Heart right ventricle (tissue), 16 donors: ENCODE measurements around the gene SASH3. TPM values are rescaled to one million over a fixed set of nuclear protein-coding genes. Genes with fewer than 3 reads are reported as not detected.

ENCODE experiments used
- ATAC-seq, 8 donors: fragments of 200-7000 bp; cut with Tn5 transposase; one replicate each; pipeline ENCODE4 v1.9.1; 2020; ENCODE audit warnings: mild to moderate bottlenecking in 8 of 8, moderate library complexity in 8 of 8, moderate number of reproducible peaks in 1 of 8
- DNase-seq, 2 donors: peaks; one replicate each; pipeline ENCODE4 v3.0.0-alpha.2; 2020
- H3K27ac ChIP-seq, 10 donors: fragments of 200-600 bp; sonication (generic) in 2 of 10; one replicate each; pipeline versions ENCODE4 v1.5.0 to v1.8.0; 2020 to 2022; ENCODE audit warnings: mild to moderate bottlenecking in 3 of 10
- H3K27me3 ChIP-seq, 7 donors: fragments of 200-600 bp; one replicate each; pipeline ENCODE4 v1.8.0; 2021 to 2022; ENCODE audit warnings: mild to moderate bottlenecking in 2 of 7
- H3K36me3 ChIP-seq, 9 donors: fragments of 200-600 bp; sonication (generic) in 1 of 9; one replicate each; pipeline versions ENCODE4 v1.5.0 to v1.8.0; 2020 to 2022; ENCODE audit warnings: mild to moderate bottlenecking in 2 of 9
- H3K4me1 ChIP-seq, 9 donors: fragments of 200-600 bp; sonication (generic) in 1 of 9; one replicate each; pipeline versions ENCODE4 v1.5.0 to v1.8.0; 2020 to 2022; ENCODE audit warnings: mild to moderate bottlenecking in 4 of 9
- H3K4me3 ChIP-seq, 10 donors: fragments of 200-600 bp; sonication (generic) in 2 of 10; one replicate each; pipeline versions ENCODE4 v1.5.0 to v1.8.0; 2020 to 2022; ENCODE audit warnings: mild to moderate bottlenecking in 7 of 10, moderate library complexity in 2 of 10
- H3K9me3 ChIP-seq, 11 donors: fragments of 200-600 bp in 10 of 11; sonication (generic) in 2 of 11; one replicate each; pipeline versions ENCODE4 v1.5.0 to v1.8.0; 2013 to 2022; ENCODE audit warnings: mild to moderate bottlenecking in 2 of 11, control low read depth in 1 of 11, moderate library complexity in 1 of 11
- WGBS, 2 donors: extraction: QIAGEN DNeasy Blood & Tissue Kit; methylation state at CpG; one replicate each; pipeline ENCODE4 v1.1.7; 2013; ENCODE audit warnings: inconsistent platforms in 1 of 2; 5-methylcytosine and 5-hydroxymethylcytosine counted together
- intact Hi-C, 10 donors: fragments of 100-400 bp; cut with DNase I; formaldehyde crosslinking; loops; one replicate each; pipeline versions ENCODE4 v1.11.1 to v1.14.2; 2022
- polyA plus RNA-seq, 2 donors: library from polyadenylated mRNA; stranded (reverse); fragments of 200-250 nt; gene quantifications; one replicate each; pipeline ENCODE4 v1.2.3, GENCODE V29; 2013
- total RNA-seq, 10 donors: library from RNA; stranded (reverse); fragmentation: NEBNext Ultra II Directional in 3 of 10; extraction: Animal tissue kit (Norgen Biotek cat#: 25700) in 3 of 10; gene quantifications; one replicate each; pipeline versions ENCODE4 v1.2.1 to v1.2.4, GENCODE V29; 2021 to 2023
- TF ChIP-seq, protein P1 (sequence below), 9 donors: fragments of 200-600 bp; sonication (generic) in 2 of 9; IDR thresholded peaks; one replicate each; pipeline versions ENCODE4 v1.5.0 to v1.8.0; 2021 to 2022; ENCODE audit warnings: antibody characterized with exemption in 9 of 9, mild to moderate bottlenecking in 5 of 9, moderate library complexity in 1 of 9
- donor health status: Arrhythmogenic right ventricular cardiomyopathy.
- donor health status: ischemic (EF 13 %, LVEDD 7.1; RV severe dilation, severe dysfunction).
- donor health status: healthy with polysubstance abuse.
- donor health status: DM: no; HTN: yes; CAD: no.
- donor health status: DM: no; HTN: no; CAD: no.
- donor health status: ischemic (EF 25% LVEDD 6.9; RV normal size, moderate dysfunction).
- donor health status: ischemic (EF 25% LVEDD 5.7; RV mildly dilated, moderate dysfunction).
- donor health status: healthy.
- donor health status: DM: yes; HTN: yes; CAD: no.
- donor health status: Ischemic cardiomyopathy.
- donor health status: ischemic (EF 35%, LVEDD 5.7; RV mildly dilated, moderate dysfunction).
- donor health status: nonischemic (EF 11% LVEDD 7.7; RV severe dilation, severe dysfunction).
- donor health status: DM: yes; HTN: yes; CAD: no.
- donor health status: PGD.
- donor health status: ischemic (EF 29% LVEDD 5.4; RV normal size, mild dysfunction).
- donor health status: nonischemic (EF 23%, LVEDD 6.1; RV moderate dilation, normal function).

Gene SASH3
- total and polyA plus RNA-seq, 12 donors: 0.57 to 15.3 (median 2.1) TPM

DNA sequence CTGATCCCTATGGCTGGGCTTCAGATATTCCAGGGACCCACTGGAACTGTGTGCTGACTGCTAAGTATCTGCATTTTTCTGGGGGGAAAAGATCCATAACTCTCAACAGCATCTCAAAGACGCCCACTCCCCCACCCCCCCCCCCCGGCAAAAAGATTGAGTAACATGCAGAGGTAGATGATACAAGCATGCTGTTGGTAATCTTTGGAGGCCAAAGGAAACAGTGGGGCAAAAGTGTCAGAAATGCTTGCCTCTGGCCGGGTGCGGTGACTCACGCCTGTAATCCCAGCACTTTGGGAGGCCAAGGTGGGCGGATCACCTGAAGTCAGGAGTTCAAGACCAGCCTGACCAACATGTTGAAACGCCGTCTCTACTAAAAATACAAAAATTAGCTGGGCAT lies 28.8 kb upstream of the SASH3 start:
- Histone ChIP-seq H3K4me1 (peaks cover 0 to 14% (median 0%) of the 10 kb centered on the region in 9 donors), H3K27ac (no peak overlapping the region), H3K27me3 (peaks cover 0 to 9% (median 0%) of the 10 kb centered on the region in 7 donors), H3K4me3 (no peak overlapping the region), H3K36me3 (no peaks in the 10 kb centered on the region), H3K9me3 (no peaks in the 10 kb centered on the region)
- intact Hi-C loops: loop anchor here in 1 of 10 donors (10.0 kb wide), 1 partner anchor 74 kb away; no protein-coding TSS in a partner anchor
- ATAC-seq (no peak), DNase-seq (no peak)
- 93 to 95% methylated on average over 7 to 8 of the region's 8 CpGs for WGBS, 2 donors
- TF ChIP-seq, protein P1, sequence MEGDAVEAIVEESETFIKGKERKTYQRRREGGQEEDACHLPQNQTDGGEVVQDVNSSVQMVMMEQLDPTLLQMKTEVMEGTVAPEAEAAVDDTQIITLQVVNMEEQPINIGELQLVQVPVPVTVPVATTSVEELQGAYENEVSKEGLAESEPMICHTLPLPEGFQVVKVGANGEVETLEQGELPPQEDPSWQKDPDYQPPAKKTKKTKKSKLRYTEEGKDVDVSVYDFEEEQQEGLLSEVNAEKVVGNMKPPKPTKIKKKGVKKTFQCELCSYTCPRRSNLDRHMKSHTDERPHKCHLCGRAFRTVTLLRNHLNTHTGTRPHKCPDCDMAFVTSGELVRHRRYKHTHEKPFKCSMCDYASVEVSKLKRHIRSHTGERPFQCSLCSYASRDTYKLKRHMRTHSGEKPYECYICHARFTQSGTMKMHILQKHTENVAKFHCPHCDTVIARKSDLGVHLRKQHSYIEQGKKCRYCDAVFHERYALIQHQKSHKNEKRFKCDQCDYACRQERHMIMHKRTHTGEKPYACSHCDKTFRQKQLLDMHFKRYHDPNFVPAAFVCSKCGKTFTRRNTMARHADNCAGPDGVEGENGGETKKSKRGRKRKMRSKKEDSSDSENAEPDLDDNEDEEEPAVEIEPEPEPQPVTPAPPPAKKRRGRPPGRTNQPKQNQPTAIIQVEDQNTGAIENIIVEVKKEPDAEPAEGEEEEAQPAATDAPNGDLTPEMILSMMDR (IDR thresholded peaks at IDR 0.05): no peak

DNA sequence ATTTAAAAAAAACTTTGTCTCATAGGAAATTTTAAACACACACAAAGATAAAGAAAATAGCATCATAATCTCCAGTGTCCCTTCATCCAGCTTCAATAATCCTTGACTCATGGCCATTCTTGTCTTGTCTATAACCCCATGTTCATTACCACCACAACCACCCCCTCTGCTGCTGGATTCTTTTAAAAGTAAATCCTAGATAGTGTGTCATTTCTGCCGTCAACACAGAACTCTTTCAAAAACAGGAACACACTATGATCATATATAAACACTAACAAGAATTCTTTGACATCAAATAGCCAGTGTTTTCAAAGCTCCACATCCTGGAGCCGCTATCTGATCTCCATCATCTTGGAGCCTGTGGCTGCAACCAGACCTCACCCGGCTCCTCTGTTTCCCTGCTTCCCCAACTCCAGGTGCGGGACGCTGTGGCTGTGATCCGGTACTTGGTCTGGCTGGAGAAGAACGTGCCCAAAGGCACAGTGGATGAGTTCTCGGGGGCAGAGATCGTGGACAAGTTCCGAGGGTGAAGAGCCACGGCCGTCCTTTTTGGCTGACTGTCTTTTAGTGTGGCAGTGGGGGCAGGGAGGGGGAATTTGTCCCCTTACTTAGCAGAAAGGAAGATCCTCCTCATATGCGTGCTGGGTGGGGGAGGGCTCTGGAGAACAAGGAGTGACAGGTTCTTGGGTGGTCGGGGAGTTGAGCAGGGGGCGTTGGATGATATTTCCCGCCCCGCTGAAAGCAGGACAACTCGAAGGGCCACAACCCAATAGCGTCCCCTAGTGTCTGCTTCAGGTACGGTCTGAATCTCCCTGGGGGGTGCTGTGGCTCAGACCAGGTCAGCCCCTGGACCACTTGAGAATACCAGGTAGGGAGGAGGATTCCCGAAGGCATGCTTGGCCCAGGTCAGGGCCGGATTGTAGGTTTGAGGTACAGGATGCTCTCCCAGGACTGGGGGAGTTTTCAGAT lies 25.4 kb upstream of the SASH3 start:
- TF ChIP-seq, protein P1 (IDR thresholded peaks at IDR 0.05): peak in 4 of 9 donors; percentile 7 to 37 (median 18)
- H3K27me3 ChIP-seq: peaks cover 0 to 11% (median 0%) of the 10 kb centered on the region in 7 donors
- H3K9me3 ChIP-seq: no peaks in the 10 kb centered on the region
- H3K27ac ChIP-seq: no peak overlapping the region
- H3K36me3 ChIP-seq: no peaks in the 10 kb centered on the region
- ATAC-seq: no peak
- intact Hi-C loops: loop anchor here in 1 of 10 donors (10.0 kb wide), 1 partner anchor 70 kb away; no protein-coding TSS in a partner anchor
- no peak for DNase-seq
- no peak overlapping the region for H3K4me3 ChIP-seq
- WGBS, 2 donors: 57 to 66% methylated on average over 21 to 22 of the region's 22 CpGs
- H3K4me1 ChIP-seq: peaks cover 0 to 33% (median 0%) of the 10 kb centered on the region in 9 donors

DNA sequence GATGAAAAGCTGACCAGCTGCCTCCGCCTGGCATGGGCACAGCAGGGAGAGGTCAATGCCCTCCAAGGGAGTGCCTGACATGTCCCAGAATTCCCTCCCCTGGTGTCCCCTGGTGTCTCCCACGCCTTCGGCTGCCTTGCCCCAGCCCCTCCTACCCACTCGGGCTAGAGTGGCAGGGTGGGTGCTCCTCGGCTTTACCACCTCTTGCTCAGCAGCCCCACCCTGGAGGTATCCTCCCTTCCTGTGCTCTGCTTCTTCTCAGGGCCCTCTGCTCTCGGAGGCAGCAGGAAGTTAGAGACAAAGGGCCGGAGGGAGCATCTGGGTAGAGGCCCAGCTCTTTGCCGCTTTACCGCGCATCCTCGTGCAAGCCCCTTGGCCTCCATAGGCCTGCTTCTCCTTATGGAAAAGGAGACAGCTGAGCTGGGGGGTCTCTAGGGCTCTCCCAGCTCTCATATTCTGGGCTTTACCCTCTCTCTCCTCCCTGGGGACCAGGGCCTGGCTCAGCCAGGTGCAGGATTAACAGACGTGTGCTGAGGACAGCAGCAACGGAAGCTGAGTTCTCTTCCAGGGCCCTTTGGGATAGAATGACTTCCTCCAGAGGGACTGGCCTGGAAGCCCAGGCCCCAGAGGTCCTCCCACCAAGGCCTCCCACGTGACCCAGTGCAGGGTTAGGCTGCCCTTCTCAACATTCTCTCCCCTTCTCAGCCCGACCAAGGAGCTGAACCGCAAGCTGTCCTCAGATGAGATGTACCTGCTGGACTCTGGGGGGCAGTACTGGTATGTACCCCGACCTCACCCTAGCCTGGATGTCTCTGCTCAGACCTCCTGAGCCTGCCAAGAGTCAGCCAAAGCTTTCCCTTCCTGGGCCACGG lies 23.7 kb upstream of the SASH3 start:
- TF ChIP-seq, protein P1 (IDR thresholded peaks at IDR 0.05): no peak
- intact Hi-C loops: loop anchor here in 1 of 10 donors (10.0 kb wide), 1 partner anchor 69 kb away; no protein-coding TSS in a partner anchor
- ATAC-seq (peak in 1 of 8 donors; percentile 21), DNase-seq (no peak)
- peaks cover 0 to 11% (median 0%) of the 10 kb centered on the region in 7 donors for H3K27me3 ChIP-seq
- 60 to 62% methylated on average over 17 to 18 of the region's 18 CpGs for WGBS, 2 donors
- no peaks in the 10 kb centered on the region for H3K9me3 ChIP-seq
- peak overlapping the region in 1 of 10 donors; percentile 32 for H3K27ac ChIP-seq
- H3K36me3 ChIP-seq: no peaks in the 10 kb centered on the region
- no peak overlapping the region for H3K4me3 ChIP-seq
- H3K4me1 ChIP-seq: peaks cover 0 to 43% (median 3%) of the 10 kb centered on the region in 9 donors
